Measurements from ENCODE around the gene RALGPS1.

Gene RALGPS1

GRCh38 chr9:126955811-126956210 lies 41.2 kb downstream of the RALGPS1 start:
- no peak for DNase-seq (ENCODE audit: low spot score)

GRCh38 chr9:126956917-126957686 lies 42.5 kb downstream of the RALGPS1 start:
- DNase-seq (ENCODE audit: low spot score) = no peak

- DNase-seq (ENCODE audit: low spot score) = no peak
Measured at GRCh38 chr9:126957687-126958053, 43.1 kb downstream of the RALGPS1 start.

- no peak for DNase-seq (ENCODE audit: low spot score)
Measured at GRCh38 chr9:126959336-126959735, 44.8 kb downstream of the RALGPS1 start.

GRCh38 chr9:126959917-126960316 lies 45.3 kb downstream of the RALGPS1 start:
- no peak for DNase-seq (ENCODE audit: low spot score)

GRCh38 chr9:126962336-126962735 lies 47.8 kb downstream of the RALGPS1 start:
- DNase-seq (ENCODE audit: low spot score) = no peak

GRCh38 chr9:126965077-126965476 lies 50.5 kb downstream of the RALGPS1 start:
- no peak for DNase-seq (ENCODE audit: low spot score)

GRCh38 chr9:126965541-126966428 lies 51.2 kb downstream of the RALGPS1 start:
- peak; percentile 66 for DNase-seq (ENCODE audit: low spot score)

- DNase-seq (ENCODE audit: low spot score) = no peak
Measured at GRCh38 chr9:126971261-126971660, 56.7 kb downstream of the RALGPS1 start.

- no peak for DNase-seq (ENCODE audit: low spot score)
Measured at GRCh38 chr9:126973651-126974529, 59.3 kb downstream of the RALGPS1 start.

GRCh38 chr9:126974594-126974993 lies 60.0 kb downstream of the RALGPS1 start:
- DNase-seq (ENCODE audit: low spot score) = peak; percentile 20

- DNase-seq (ENCODE audit: low spot score) = peak; percentile 16
Measured at GRCh38 chr9:126975327-126976220, 61.0 kb downstream of the RALGPS1 start.

- peak; percentile 32 for DNase-seq (ENCODE audit: low spot score)
Measured at GRCh38 chr9:126979461-126979860, 64.9 kb downstream of the RALGPS1 start.

GRCh38 chr9:126980231-126980630 lies 65.6 kb downstream of the RALGPS1 start:
- no peak for DNase-seq (ENCODE audit: low spot score)

GRCh38 chr9:126981218-126981617 lies 66.6 kb downstream of the RALGPS1 start:
- DNase-seq (ENCODE audit: low spot score) = peak; percentile 16

GRCh38 chr9:126982215-126983002 lies 67.8 kb downstream of the RALGPS1 start:
- no peak for DNase-seq (ENCODE audit: low spot score)

GRCh38 chr9:126983767-126984166 lies 69.2 kb downstream of the RALGPS1 start:
- no peak for DNase-seq (ENCODE audit: low spot score)

GRCh38 chr9:126984969-126985368 lies 70.4 kb downstream of the RALGPS1 start:
- peak; percentile 11 for DNase-seq (ENCODE audit: low spot score)

- DNase-seq (ENCODE audit: low spot score) = peak; percentile 22
Measured at GRCh38 chr9:126985870-126986498, 71.4 kb downstream of the RALGPS1 start.

- no peak for DNase-seq (ENCODE audit: low spot score)
Measured at GRCh38 chr9:126986506-126986951, 71.9 kb downstream of the RALGPS1 start.
